GM19238 (cell line): ENCODE results near the gene HAGHL.
A peak's percentile ranks its signal among the peaks of the same experiment; 100 is the strongest.

Source experiments
- DNase-seq: peaks from one replicate; pipeline ENCODE4 v3.0.0; 2011; ENCODE audit warnings: low spot score; ENCODE audit not compliant: insufficient read length

HAGHL gene

DNA sequence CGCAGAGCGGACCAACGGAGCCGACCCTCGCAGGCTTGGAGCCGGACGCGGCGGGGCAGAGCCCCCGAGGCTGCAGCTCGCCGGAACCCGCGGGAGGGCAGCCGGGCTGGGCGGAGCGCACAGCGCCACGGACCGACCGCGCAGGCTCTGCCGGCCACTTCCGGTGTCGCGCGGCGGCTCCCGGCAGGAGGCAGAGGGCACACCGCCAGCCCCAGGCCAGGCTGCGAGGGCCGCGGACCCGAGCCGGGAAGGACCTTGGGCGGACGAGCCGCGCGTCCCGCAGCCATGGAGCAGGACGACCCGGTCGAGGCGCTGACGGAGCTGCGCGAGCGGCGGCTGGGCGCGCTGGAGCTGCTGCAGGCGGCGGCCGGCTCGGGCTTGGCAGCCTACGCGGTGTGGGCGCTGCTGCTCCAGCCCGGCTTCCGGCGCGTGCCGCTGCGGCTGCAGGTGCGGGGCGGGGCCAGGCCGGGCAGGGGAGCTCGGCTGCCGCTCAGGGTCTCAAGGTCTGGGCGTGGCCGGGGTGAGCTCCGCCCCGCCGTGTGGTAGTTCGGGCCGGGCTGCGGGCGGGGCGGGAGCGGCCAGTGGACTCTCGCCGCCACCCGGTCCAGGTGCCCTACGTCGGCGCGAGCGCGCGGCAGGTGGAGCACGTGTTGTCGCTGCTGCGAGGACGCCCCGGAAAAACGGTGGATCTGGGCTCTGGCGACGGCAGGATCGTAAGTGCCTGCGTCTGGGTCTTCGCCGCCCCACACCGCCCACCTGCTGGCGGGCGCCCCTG lies 5.7 kb upstream of the HAGHL start, which contains the start of gene ANTKMT:
Gene ANTKMT, plus strand, starts transcription at position 157 of the 775 bp plus-strand sequence. Its CDS starts 129 bp downstream, at position 286.
- peak; percentile 99 for DNase-seq

GRCh38 chr16:721765-722540 lies 5.0 kb upstream of the HAGHL start:
- DNase-seq: no peak

DNA sequence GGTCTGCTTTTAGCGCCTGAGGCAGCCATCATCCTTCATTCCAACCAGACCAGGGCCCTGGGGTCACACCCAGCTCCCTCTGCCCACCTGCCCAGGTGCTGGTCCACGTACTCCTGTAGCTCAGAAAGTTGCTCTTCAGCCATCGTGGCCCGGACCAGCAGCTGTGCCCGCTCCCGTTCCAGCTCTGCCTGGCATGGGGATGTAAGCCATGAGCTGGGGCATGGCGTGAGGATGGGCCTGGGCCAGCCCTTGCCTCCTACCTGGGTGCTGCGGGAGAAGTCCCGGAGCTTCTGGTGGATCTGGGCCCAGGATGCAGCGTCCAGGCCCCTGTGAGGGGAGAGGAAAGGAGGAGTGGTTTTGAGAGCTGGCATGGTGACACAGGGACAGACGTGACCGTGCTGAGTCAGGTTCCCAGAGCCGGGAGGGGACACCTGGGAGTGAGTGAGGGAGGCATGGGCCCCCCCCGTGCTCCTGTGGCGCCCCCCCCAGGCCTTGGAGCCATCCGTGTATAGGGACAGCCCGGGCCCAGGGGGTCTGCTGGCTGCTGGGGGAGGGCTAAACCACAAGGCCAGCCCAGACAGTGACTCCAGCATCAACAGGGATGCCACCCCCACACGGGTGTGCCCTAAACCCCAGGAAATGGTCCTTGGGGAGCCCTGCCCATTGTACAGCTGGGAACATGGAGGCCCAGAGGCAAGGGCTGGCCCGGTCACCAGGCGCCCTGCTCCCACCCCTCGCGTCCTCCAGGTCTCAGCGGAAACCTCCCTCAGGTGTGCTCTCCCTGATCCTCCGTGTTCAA lies 3.9 kb upstream of the HAGHL start:
- no peak for DNase-seq

GRCh38 chr16:723695-724094 lies 3.2 kb upstream of the HAGHL start:
- DNase-seq: no peak

- no peak for DNase-seq
These were observed 2.5 kb upstream of the HAGHL start for GRCh38 chr16:724188-725040.

DNA sequence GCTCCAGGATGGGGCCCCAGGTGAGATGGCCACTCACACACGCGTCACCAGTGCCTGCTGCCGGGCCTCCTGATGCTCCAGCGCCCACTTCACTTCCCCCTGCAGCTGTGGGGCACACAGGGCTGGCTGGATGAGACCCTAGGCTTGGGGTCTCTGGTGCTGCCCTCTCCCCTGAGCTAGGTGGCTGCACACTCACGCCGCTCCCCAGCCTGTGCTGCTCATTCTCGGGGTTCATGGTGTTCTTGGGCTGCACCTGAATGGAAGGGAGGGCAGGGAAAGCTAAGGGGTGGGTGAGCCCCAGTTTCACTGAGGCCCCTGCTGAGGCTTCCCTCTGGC lies 1.9 kb upstream of the HAGHL start:
- no peak for DNase-seq

- no peak for DNase-seq
These were observed 1.3 kb upstream of the HAGHL start for GRCh38 chr16:725463-726187.

DNA sequence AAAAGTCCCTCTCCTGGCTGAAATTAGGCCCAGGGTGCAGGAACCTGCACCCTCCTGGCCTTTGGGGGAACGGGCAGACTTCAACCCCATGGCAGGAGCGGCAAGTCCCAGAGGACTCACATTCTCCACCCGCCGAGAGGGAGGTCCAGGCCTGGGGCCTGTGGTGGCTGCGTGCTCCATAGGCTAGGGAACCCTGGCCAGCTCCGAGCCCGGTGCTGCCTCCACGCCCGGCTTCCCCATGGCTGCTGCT lies 793 bp upstream of the HAGHL start:
- DNase-seq: no peak

GRCh38 chr16:727291-727977 lies 528 bp downstream of the HAGHL start:
- peak; percentile 54 for DNase-seq

- DNase-seq: peak; percentile 88
These were observed 1.4 kb downstream of the HAGHL start for GRCh38 chr16:728131-728889.

DNA sequence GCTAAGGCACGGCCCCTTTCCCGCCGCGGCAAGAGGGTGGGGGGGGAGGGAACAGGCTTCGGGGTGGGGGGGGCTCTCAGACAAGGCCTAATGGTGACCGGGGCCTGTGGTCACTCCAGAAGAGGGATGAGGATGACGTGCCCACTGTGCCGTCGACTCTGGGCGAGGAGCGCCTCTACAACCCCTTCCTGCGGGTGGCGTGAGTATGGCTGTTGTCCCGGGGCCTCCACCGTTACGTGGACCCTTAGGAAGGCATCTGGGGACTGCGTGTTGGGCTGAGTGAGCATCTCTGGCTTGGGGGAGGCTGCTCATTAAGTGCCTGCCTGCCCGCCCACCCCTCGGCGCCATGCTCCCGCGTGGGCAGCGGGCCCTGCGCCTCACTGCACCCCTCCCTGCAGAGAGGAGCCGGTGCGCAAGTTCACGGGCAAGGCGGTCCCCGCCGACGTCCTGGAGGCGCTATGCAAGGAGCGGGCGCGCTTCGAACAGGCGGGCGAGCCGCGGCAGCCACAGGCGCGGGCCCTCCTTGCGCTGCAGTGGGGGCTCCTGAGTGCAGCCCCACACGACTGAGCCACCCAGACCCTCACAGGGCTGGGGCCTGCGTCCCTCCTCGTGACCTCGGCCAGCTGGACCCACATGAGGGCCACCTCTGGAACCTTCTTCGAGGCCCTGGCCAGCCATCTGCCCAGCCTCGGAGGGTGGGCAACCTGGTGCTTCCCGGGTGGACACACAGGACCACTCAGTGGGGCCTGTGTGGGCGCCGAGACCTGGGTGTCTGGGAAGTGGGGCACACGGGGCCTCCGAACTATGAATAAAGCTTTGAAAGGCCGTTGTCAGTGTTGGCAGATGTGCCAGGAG lies 2.2 kb downstream of the HAGHL start:
- DNase-seq: no peak

DNA sequence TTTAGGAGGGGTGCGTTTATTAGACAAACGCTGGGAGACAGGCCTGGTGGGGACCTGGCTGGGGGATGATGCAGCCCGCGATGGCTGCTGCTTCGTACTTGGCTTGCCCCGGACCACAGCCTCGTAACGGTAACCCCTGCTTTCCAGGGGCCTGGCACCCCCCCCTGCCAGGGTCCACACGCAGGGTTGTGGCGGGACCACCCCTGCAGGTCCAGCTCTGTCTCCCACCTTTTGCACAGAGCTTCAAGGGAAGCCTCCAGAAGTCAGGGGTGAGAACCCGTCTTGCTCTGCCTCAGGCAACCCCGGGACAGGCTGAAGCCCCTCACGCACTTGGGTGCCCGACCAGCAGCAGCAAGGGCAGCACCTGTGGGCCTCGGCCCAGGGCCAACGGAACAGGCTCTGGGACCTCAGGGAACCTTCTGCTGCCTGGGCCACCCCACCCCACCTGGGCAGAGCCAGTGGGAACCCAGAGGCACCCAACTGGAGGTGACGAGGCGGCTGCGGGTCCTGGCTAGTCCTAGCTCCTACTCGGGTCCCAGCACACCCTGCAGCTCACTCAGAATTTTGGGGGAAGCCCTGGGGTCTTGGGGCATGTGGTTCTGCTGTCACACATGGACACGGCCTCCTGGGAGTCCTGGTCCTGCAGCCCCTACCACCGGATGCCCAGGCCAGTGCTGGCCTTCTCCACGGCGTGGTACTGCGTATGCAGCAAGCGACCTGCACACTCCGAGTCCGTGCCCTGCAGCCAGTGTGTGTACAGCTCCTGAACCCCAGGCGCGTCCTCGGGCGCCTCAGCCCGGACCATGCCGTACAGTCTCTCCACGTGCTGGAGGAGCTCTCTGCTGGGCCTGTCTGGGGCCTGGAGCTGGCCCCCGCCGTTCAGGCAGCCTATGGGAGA lies 3.1 kb downstream of the HAGHL start:
- no peak for DNase-seq

- DNase-seq: no peak
These were observed 4.0 kb downstream of the HAGHL start for GRCh38 chr16:730666-731509.

- no peak for DNase-seq
These were observed 5.4 kb downstream of the HAGHL start for GRCh38 chr16:732332-732731.

DNA sequence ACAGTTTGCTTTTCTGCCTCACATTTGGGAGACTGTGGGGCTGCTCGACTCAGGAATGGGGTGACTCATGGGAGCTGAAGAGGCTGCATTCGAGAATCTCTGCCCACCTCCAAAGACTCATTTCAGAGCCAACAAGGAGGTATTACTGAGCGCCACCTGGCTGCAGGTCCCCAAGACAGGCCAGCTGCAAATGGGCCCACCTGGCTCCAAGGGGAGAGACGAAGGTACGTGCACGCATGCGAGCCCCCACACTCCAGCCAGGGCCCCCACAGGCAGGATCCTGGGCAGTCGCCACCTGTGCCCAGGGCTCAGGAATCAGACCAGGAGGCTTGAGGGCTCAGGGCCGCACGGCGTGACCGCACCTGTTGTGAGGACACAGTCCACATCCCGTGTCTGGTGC lies 6.0 kb downstream of the HAGHL start:
- peak; percentile 0 for DNase-seq

DNA sequence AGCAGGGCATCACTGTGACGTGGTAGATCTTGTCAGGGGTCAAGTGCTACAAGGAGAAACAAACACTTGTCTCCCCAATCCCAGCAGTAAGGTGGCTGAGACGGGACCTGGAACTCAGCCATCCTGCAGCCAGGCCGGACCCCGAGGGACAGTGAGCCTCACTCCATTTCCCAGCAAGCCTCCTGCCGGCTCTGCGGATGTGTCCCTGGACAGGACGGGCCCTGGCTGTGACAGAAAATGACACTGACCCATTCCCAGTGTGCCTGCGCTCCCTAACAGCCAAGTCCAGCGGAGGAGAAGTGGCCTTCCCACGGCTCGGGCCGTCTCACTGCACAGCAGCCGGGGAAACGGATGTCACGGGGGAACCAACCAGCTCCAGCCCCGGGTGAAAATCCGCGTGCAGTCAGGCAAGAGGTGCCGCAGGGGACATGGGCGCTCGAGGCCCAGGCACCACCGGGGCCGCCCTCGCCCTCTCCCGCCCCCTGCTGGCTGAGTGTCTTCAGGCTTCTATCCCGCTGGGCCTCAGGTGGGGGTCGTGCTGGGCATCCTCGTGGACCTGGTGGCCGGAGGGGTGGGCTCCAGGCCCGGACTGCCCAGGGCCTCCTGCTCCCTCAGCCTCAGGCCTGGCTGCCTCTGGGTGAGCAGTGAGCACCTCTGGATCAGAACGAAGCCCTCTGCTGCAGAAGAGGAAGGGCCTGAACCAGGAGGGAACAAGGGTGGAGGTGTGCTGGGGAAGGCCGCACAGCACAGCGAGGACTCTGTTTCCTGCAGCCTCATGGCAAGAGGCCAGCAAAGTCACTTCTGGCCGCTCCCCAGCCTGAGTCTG lies 6.7 kb downstream of the HAGHL start:
- DNase-seq: no peak
